ENCODE measurements around the gene SNX25.
A peak's percentile ranks its signal among the peaks of the same experiment; 100 is the strongest.
"Not testable (repeated sequence)": the region's sequence is repeated elsewhere in the genome, so short reads cannot be mapped to it uniquely, and the experiment has no call there.

The SNX25 gene

GRCh38 chr4:185235119-185235842, 25.9 kb downstream of the SNX25 start:
- DNase-seq: no peak

DNA sequence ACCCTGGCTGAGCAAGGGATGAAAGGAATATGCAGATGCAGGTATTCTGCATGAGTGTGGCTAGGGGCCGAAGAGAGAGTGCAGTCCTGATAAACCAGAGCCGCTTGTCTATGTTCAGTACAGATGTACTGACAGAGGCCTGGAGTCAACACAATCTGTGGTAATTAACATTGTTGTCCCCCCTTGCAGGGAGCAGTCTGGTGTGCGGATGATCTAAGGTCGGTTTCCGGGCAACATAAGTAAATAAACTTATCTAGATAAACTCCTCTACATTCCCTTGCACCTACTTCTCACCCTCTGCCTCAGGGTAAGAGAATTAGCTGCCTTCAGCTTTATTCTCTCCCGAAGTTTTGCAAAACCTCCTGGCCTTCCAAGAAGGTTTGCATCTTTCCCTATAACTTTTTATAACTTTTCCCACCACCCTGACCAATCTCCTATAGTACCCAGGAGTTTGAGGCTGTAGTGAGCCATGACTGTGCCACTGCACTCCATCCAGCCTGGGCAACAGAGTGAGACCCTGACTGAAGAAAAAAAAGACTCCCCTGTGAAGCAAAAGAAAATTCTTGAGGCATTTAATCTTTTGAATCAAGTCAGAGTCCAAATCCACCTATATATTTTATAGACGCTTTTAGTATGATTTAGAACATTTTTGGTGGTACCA, 26.6 kb downstream of the SNX25 start:
- no peak for DNase-seq

- no peak for DNase-seq
These were observed 27.8 kb downstream of the SNX25 start for GRCh38 chr4:185237175-185237574.

GRCh38 chr4:185238215-185238681, 28.9 kb downstream of the SNX25 start:
- no peak for DNase-seq

DNA sequence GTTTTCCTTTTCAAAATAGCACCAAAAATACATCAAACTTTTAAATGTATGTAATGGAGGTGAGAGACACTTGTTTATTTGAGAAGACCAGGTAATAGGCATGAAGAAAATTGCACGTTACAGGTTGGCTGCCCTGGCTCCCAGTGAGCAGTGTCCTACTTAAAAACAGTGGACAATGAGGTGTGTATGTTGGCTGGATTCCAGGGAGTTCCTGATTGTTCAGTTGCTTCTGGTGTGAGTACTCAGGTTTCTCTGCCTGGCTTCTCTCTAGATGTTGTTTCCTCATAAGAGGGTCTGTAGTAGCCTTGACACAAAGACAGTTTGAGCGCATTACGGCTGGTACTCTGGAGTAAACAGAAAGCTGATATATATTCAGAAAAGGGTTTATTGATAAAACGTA, 29.4 kb downstream of the SNX25 start:
- no peak for DNase-seq

- DNase-seq: not testable (repeated sequence)
These were observed 31.1 kb downstream of the SNX25 start for GRCh38 chr4:185240486-185240885.

- DNase-seq: no peak
These were observed 33.5 kb downstream of the SNX25 start for GRCh38 chr4:185242749-185243533.

GRCh38 chr4:185243879-185244278, 34.5 kb downstream of the SNX25 start:
- DNase-seq: no peak

DNA sequence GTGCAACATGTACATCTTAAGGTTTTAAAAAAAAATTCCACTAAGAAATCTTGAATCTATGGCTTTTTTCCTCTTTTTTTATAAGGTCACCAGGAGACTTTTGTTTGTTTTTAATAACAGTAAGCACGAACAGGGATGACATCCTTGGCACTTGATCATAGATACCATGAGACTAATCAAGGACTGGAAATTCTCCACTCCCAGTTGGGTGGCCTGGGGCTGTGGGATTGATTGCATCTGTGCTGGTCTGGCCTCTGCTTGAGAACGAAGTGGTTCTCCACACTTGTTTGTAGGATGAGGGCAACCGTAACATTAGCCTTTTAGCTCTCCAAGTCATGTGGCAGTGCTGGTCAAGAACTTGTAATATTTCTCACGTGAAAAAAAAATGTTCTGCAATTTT, 35.4 kb downstream of the SNX25 start:
- no peak for DNase-seq

- no peak for DNase-seq
These were observed 37.1 kb downstream of the SNX25 start for GRCh38 chr4:185246453-185246852.

- DNase-seq: no peak
These were observed 37.8 kb downstream of the SNX25 start for GRCh38 chr4:185247151-185247550.

DNA sequence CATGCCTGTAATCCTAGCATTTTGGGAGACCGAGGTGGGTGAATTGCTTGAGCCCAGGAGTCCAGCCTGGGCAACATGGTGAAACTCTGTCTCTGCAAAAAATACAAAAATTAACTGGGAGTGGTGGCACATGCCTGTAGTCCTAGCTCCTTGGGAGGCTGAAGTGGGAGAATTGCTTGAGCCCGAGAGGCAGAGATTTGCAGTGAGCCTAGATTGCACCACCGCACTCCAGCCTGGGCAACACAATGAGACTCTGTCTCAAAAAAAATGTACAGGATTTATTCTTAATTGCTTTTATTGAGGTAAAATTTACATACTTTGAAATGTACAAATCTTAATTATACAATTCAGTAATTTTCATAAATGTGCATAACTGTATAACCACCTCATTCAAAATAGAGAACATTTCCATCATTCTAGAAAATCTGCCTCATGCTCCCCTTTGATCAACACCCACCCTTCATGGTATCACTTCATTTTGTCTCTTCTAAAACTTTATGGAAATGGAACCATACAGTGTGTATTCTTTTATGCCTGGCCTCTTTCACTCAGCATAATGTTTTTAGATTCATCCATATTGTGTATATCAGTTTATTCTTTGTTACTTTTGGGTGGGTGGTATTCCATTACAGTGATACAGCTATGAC, 39.1 kb downstream of the SNX25 start:
- DNase-seq: no peak

- no peak for DNase-seq
These were observed 39.7 kb downstream of the SNX25 start for GRCh38 chr4:185249105-185249504.

DNA sequence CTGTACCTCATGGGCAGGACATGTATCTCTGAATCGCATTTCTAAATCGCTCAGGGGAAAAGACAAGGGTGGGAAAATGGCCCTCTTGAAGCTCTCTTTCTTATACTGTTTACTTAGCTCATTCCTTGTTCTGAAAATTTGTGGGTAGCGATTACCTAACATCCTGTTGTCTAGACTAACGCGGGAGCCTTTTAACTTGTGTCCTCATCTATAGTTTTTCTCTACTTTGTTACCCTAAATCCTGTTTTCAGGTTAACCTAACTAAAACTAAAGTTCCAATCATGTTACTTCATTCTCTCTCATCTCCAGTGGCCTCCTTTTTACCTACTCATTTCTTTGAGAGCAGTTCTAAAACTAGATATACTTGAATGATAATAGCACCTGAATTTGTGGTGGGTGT, 45.0 kb downstream of the SNX25 start:
- no peak for DNase-seq

DNA sequence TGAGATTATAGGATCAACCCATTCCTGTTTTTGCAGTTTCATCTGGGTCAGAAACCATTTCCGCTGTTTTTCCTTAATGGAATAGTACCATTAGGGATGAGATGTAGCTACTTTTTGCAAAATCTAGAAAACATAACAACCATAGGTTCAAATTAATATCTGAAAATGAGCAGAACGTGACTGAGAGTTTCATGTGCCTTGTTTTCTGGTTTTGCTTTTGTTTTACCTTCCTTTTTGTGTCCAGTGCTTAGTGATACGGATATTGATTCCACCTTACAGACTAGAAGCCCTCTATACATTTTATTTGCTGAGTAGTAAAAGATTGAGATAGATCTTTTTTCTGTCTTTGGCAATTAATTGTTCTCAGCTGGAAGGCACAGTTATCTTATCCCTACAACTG, 46.5 kb downstream of the SNX25 start:
- DNase-seq: no peak

DNA sequence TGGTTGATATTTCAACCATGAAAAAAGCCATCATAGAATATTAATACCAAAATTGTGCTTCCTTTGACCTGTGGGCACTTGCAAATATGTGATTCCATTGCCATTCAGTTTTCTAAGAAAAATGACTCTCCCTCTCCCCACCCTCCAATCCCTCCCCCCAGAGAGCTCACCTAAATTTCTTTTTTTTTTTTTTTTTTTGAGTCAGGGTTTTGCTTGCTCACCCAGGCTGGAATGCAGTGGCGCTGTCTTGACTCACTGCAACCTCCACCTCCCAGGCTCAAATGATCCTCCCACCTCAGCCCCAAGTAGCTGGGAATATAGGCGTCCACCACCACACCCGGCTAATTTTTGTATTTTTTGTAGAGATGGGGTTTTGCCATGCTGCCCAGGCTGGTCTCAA, 47.0 kb downstream of the SNX25 start:
- no peak for DNase-seq

- DNase-seq: no peak
These were observed 47.7 kb downstream of the SNX25 start for GRCh38 chr4:185257086-185257485.

- DNase-seq: no peak
These were observed 48.3 kb downstream of the SNX25 start for GRCh38 chr4:185257694-185258093.

DNA sequence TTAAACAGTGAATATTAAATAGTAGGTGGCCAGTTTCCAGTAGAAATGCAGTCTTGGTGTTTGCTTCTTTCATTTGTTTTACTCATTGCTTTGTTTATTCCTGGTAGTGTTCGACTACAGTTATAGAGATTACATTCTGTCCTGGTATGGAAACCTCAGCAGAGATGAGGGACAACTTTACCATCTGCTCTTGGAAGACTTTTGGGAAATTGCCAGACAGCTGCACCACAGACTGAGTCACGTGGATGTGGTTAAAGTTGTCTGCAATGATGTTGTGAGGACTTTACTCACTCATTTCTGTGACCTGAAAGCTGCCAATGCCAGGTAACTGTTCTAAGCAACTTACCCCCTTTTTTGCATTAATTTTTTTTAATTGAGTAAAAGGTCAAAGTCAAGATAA, 49.3 kb downstream of the SNX25 start:
- DNase-seq: not testable (repeated sequence)

GRCh38 chr4:185259719-185260118, 50.3 kb downstream of the SNX25 start:
- DNase-seq: no peak

DNA sequence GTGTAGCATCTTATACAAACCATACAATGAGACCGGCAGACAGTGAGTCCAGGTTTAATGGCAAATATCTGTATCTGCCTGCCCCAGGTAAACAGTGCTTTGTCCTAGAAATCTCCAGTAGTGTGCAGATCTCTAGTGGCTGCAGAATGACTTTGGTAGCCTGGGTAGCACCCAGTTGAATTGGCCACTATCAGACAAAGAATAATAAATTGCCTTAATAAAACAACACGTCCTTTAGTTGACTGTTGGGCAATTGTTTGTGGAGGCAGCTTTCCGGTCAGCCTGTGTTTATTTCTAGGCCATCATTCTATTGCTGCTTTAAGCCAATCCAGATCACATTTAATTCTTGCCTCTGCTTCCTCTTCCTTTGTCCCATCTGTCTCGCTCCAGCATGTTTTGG, 52.5 kb downstream of the SNX25 start:
- no peak for DNase-seq

GRCh38 chr4:185263419-185263818, 54.0 kb downstream of the SNX25 start:
- DNase-seq: no peak

DNA sequence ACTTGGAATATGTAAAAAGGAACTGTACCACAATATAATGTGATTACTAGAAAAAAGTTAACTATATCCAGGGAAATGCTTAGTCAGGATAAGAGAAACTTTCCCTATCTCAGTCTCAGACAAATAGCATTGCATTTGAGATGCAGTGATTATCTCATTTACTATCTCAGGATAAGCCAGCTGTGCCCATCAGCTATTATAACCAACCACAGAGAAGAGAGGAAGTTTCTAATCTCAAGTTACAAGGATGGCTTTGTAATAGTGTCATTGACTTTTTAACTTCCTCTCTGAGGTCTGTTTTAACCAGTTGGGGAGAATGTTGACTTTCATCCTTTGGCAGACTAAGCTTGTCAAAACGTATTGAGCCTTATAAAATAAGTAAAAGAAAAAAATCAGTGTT, 56.5 kb downstream of the SNX25 start:
- peak in 1 of 2 donors; percentile 6 for DNase-seq

Data from inflammatory macrophage (primary cell).